ENCODE data around the gene CSRP1. TPM values are rescaled to one million over a fixed set of nuclear protein-coding genes. Genes with fewer than 3 reads are reported as not detected.

CSRP1 gene
- total and polyA plus RNA-seq, 2 experiments from 2014 or later, result 78.9 to 135 TPM

- H3K4me1 ChIP-seq (ENCODE audit: low read depth), result peaks cover 25% of the 10 kb centered on the region
- no peak overlapping the region for H3K4me3 ChIP-seq
- no peak for DNase-seq (ENCODE audit: low read depth in 1 of 2, low spot score in 1 of 2)
- H3K27ac ChIP-seq, result no peak overlapping the region
- TF ChIP-seq, protein P1, sequence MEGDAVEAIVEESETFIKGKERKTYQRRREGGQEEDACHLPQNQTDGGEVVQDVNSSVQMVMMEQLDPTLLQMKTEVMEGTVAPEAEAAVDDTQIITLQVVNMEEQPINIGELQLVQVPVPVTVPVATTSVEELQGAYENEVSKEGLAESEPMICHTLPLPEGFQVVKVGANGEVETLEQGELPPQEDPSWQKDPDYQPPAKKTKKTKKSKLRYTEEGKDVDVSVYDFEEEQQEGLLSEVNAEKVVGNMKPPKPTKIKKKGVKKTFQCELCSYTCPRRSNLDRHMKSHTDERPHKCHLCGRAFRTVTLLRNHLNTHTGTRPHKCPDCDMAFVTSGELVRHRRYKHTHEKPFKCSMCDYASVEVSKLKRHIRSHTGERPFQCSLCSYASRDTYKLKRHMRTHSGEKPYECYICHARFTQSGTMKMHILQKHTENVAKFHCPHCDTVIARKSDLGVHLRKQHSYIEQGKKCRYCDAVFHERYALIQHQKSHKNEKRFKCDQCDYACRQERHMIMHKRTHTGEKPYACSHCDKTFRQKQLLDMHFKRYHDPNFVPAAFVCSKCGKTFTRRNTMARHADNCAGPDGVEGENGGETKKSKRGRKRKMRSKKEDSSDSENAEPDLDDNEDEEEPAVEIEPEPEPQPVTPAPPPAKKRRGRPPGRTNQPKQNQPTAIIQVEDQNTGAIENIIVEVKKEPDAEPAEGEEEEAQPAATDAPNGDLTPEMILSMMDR (IDR thresholded peaks at IDR 0.05; ENCODE audit: low read depth, low read length), result no peak
- H3K36me3 ChIP-seq, result no peaks in the 10 kb centered on the region
- H3K9me3 ChIP-seq (ENCODE audit: low read depth), result no peaks in the 10 kb centered on the region
- H3K27me3 ChIP-seq, result no peaks in the 10 kb centered on the region
These were observed 73.3 kb downstream of the CSRP1 start for GRCh38 chr1:201433609-201434008.

Other genes starting within 250 kb of the CSRP1 start
- 0.03 and 0.04 TPM in 2 replicates for gene PKP1, start 223.6 kb downstream of the CSRP1 start, total RNA-seq
- gene PKP1, start 223.6 kb downstream of the CSRP1 start, polyA plus RNA-seq, result not detected in 2 replicates
- 4,623 and 7,232 TPM in 2 replicates for gene TNNT2, start 129.4 kb downstream of the CSRP1 start, total RNA-seq
- 7,307 and 9,291 TPM in 2 replicates for gene TNNT2, start 129.4 kb downstream of the CSRP1 start, polyA plus RNA-seq
- 8.4 and 12.6 TPM in 2 replicates for gene LAD1, start 107.8 kb downstream of the CSRP1 start, total RNA-seq
- gene LAD1, start 107.8 kb downstream of the CSRP1 start, polyA plus RNA-seq, result 8.2 and 9.5 TPM in 2 replicates
- gene TNNI1, start 85.4 kb downstream of the CSRP1 start, total RNA-seq, result 4,949 and 6,023 TPM in 2 replicates
- gene TNNI1, start 85.4 kb downstream of the CSRP1 start, polyA plus RNA-seq, result 6,427 and 7,117 TPM in 2 replicates
- 54.4 and 61.5 TPM in 2 replicates for gene PHLDA3, start 37.9 kb downstream of the CSRP1 start, total RNA-seq
- 57.3 and 69.1 TPM in 2 replicates for gene PHLDA3, start 37.9 kb downstream of the CSRP1 start, polyA plus RNA-seq
- 113 and 151 TPM in 2 replicates for gene NAV1, start 32.0 kb upstream of the CSRP1 start, total RNA-seq
- gene NAV1, start 32.0 kb upstream of the CSRP1 start, polyA plus RNA-seq, result 99.0 and 127 TPM in 2 replicates

Data from cardiac muscle cell (in vitro differentiated cells and primary cell).